ENCODE measurements around the gene HMGCS2. TPM values are rescaled to one million over a fixed set of nuclear protein-coding genes. Genes with fewer than 3 reads are reported as not detected.

HMGCS2 gene
- total and polyA plus RNA-seq, 4 donors, result 297 to 944 (median 841) TPM

GRCh38 chr1:119744598-119744942 lies 24.1 kb downstream of the HMGCS2 start:
- TF ChIP-seq ATF3 (IDR thresholded peaks at IDR 0.05) (no peak), JUND (IDR thresholded peaks at IDR 0.05) (no peak), YY1 (IDR thresholded peaks at IDR 0.05) (no peak), RAD21 (IDR thresholded peaks at IDR 0.05) (no peak), HNF4G (IDR thresholded peaks at IDR 0.05) (no peak), GABPA (IDR thresholded peaks at IDR 0.05 in 1 of 2, conservative IDR thresholded peaks at IDR 0.05 in 1 of 2) (no peak), TAF1 (conservative IDR thresholded peaks at IDR 0.05) (no peak), REST (IDR thresholded peaks at IDR 0.05) (no peak), HNF4A (conservative IDR thresholded peaks at IDR 0.05) (no peak)
- Histone ChIP-seq H3K4me1 (ENCODE audit: control insufficient read depth in 4 of 4, insufficient read depth in 4 of 4, low read length in 3 of 4) (peaks cover 7 to 37% (median 25%) of the 10 kb centered on the region in 4 donors), H3K27ac (ENCODE audit: low read depth in 1 of 2, low read length in 2 of 2) (peak overlapping the region in 1 of 2 donors; percentile 10), H3K9me3 (ENCODE audit: control insufficient read depth in 4 of 4, low read length in 3 of 4) (no peaks in the 10 kb centered on the region), H3K9ac (ENCODE audit: low read depth in 1 of 2, low read length in 2 of 2) (no peak overlapping the region), H3K36me3 (ENCODE audit: control insufficient read depth in 4 of 4, insufficient read depth in 3 of 4, low read depth in 1 of 4, low read length in 3 of 4) (peaks cover 6 to 14% (median 12%) of the 10 kb centered on the region in 4 donors), H3K4me3 (ENCODE audit: low read depth in 1 of 3, low read length in 3 of 3) (no peak overlapping the region), H3K27me3 (ENCODE audit: control insufficient read depth in 4 of 4, insufficient read depth in 4 of 4, low read length in 3 of 4) (no peaks in the 10 kb centered on the region)
- DNase-seq (ENCODE audit: low spot score), result no peak
- 89% methylated on average over 1 of the region's 1 CpG for WGBS

- H3K4me1 ChIP-seq (ENCODE audit: control insufficient read depth in 4 of 4, insufficient read depth in 4 of 4, low read length in 3 of 4), result peaks cover 5 to 37% (median 25%) of the 10 kb centered on the region in 4 donors
- no peaks in the 10 kb centered on the region for H3K27me3 ChIP-seq (ENCODE audit: control insufficient read depth in 4 of 4, insufficient read depth in 4 of 4, low read length in 3 of 4)
- H3K36me3 ChIP-seq (ENCODE audit: control insufficient read depth in 4 of 4, insufficient read depth in 3 of 4, low read depth in 1 of 4, low read length in 3 of 4), result peaks cover 3 to 11% (median 7%) of the 10 kb centered on the region in 4 donors
- H3K9ac ChIP-seq (ENCODE audit: low read depth in 1 of 2, low read length in 2 of 2), result no peak overlapping the region
- WGBS, result 29% methylated on average over 17 of the region's 17 CpGs
- peak overlapping the region in 1 of 2 donors; percentile 10 for H3K27ac ChIP-seq (ENCODE audit: low read depth in 1 of 2, low read length in 2 of 2)
- H3K4me3 ChIP-seq (ENCODE audit: low read depth in 1 of 3, low read length in 3 of 3), result no peak overlapping the region
- no peaks in the 10 kb centered on the region for H3K9me3 ChIP-seq (ENCODE audit: control insufficient read depth in 4 of 4, low read length in 3 of 4)
- TF ChIP-seq SP1 (IDR thresholded peaks at IDR 0.05) (peak; percentile 35), HNF4G (IDR thresholded peaks at IDR 0.05) (no peak), RAD21 (IDR thresholded peaks at IDR 0.05) (peak; percentile 96 to 97), FOXA1 (IDR thresholded peaks at IDR 0.05) (no peak), RXRA (IDR thresholded peaks at IDR 0.05) (peak; percentile 55 to 72), REST (IDR thresholded peaks at IDR 0.05) (no peak), HNF4A (conservative IDR thresholded peaks at IDR 0.05) (peak; percentile 48 to 74), MAX (IDR thresholded peaks at IDR 0.05) (no peak), FOXA2 (IDR thresholded peaks at IDR 0.05) (no peak), CTCF (IDR thresholded peaks at IDR 0.05; ENCODE audit: low read depth, low read length, missing input control) (peak; percentile 79), ZBTB33 (IDR thresholded peaks at IDR 0.05) (no peak), ATF3 (IDR thresholded peaks at IDR 0.05) (peak; percentile 22), YY1 (IDR thresholded peaks at IDR 0.05) (no peak), NR2F2 (IDR thresholded peaks at IDR 0.05) (no peak), EGR1 (IDR thresholded peaks at IDR 0.05; ENCODE audit: low read depth in 2 of 2) (no peak), GABPA (IDR thresholded peaks at IDR 0.05 in 1 of 2, conservative IDR thresholded peaks at IDR 0.05 in 1 of 2) (no peak), TAF1 (conservative IDR thresholded peaks at IDR 0.05) (no peak), JUND (IDR thresholded peaks at IDR 0.05) (no peak)
- peak; percentile 61 for DNase-seq (ENCODE audit: low spot score)
These were observed 24.7 kb downstream of the HMGCS2 start for GRCh38 chr1:119743776-119744597.
